GM18858 (cell line): ENCODE data around the gene NIPAL3.
"Not testable (repeated sequence)": the region's sequence is repeated elsewhere in the genome, so short reads cannot be mapped to it uniquely, and the experiment has no call there.

Experiments
- ATAC-seq: cut with Tn5 transposase; IDR thresholded peaks from one replicate; pipeline ENCODE4 v1.9.1; 2021; ENCODE audit not compliant: unreplicated experiment

NIPAL3 gene

DNA sequence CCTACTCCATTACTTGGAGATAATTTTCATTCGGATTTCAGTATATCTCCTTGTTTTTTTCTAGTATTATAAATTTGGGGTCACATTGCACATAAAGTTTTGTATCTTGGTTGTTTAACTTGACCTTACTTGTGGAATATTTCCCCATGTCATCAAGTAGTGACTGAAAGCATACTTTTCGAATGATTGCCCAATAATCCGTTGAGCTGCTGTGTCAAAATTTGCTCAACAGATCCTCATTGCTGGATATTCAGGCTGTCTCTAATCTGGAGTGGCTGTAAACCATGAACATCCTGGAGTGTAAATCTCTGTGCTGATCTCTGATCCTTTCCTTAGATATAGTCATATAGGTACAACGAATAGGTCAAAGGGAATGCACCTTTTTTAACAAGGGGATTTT, 4.9 kb downstream of the NIPAL3 start:
- no peak for ATAC-seq

DNA sequence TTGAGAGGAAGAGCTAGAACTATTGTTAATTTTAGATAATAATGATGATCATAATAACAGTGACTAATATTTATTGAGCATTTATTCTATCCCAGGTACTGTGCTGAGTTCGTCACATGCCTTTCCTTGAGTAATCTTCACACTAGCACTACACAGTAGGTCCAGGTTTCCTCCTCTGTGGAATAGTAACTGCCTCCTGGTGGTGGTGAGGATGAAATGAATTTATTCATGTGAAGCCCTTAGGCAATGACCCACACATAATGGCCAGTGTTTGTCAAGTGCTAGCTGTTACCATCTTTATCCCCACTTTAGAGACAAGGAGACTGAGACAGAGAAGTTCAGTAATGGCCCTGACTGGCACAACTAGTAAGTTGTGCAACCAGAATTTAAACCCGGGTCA, 5.9 kb downstream of the NIPAL3 start:
- ATAC-seq = no peak

DNA sequence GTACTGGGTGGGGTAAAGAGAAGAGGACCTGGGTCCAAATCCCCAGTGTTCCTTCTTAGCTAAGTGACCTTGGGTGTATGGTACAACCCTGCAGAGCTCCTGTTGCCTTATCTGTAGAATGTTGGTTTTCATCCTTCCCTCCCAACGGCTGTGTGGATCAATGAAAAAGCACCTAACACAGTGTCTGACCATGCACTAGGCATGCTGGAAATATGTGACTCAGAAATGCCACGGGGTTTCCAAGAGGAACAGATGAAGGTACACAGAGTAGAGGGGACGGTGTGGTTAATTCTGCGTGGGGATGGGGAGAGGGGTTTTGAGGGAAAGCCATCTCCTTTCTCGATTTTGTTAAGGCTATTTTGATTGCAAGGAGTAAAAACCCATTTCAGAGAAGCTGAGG, 8.6 kb downstream of the NIPAL3 start:
- no peak for ATAC-seq

DNA sequence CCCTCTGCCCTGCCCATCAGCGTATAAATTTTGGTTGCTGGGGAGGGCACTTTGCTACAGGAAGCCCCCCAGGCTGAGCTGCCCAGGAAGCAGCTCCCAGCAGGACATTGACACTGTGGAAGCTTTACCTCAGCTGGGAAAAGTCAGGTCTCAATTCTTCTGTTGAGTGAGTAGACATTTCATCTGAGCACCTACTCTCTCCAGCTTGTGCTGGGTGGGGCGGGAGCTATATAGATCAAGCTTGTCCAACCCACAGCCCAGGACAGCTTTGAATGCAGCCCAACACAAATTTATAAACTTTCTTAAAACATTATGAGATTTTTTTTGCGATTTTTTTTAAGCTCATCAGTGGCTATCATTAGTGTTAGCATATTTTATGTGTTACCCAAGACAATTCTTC, 9.4 kb downstream of the NIPAL3 start:
- no peak for ATAC-seq

DNA sequence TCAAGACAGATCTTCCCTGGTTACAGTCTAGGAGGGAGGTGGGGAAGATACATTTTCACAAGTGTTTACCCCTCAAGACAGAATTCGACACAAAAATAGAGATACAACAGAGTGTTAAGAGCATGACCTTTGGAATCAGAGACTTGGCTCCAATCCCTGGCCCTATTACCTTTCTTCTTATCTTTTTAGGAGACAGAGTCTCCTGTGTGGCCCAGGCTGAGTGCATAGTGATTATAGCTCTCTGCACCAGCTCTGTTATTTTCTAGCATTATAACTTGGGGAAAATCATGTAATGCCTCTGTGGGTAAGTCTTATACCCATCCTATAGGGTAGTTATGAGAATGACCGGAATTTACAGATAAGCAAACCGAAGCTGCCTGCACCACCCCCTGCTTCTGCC, 9.8 kb downstream of the NIPAL3 start:
- no peak for ATAC-seq

DNA sequence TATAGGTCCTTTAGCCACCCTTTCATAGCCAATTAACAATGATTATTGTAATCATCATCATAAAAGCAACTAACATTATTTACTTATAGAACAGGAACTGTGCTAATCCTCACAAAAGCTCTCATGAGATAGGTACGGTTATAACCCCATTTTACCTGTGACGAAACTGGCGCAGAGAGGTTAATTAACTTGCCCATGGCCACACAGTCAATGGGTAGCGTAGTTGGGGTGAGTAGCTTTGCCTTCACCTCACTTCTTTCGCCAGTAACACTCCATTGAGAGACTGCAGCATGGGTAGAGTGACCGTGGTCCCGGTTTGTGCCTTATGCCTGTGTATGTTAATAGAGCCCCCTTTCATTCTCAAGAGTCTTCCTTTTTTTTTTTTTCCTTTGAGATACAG, 10.3 kb downstream of the NIPAL3 start:
- ATAC-seq = no peak

DNA sequence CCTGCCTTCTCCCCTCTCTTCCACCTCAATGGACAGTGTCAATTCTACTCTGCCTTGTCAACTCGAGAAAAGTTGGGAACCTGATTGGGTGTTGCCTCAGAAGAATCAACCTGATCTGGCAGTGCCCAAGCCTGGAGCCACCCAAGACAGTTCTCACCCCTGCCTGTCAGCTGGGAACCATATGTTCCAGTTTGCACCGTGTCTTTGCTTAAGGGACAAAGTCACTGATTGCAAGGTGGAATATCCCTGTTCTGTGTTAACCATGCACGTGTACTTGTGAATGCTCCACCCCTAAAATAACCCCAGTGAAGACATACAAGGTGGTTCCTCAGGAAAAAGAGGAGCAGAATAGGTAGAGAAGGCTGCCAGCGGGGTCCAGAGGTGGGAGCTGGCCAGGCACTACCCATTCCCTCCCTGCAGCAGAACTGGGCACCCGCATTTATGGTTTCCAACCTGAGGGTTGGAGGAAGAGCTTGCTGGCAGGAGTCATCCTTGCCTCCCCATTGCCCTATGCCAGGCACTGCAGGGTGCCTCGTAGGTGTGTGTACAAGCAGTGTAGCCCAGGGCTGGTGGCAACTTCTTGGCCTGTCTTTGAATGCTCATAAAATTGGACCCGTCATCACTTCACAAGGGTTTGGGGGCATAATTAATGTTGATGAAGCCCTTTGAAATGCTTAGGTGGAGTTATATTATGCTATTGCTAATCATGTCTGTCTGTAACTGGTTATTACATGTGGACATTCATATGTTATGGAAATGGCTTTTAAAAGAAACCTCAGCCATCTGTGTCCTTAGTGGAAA, 11.3 kb downstream of the NIPAL3 start:
- no peak for ATAC-seq

DNA sequence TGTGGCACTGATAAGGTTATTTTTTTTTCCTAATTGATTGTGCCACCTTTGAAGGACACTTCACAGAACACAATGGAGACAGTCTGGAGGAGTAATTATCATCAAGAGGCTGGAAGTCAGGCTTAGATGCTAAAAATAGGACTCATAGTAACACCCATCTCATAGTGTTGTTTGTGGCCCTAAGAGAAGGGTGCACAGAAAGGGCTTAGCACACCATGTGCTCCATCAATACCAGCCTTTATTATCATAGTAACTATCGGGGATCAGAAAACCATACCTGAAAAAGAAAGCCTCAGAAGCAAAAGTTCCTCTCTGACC, 11.9 kb downstream of the NIPAL3 start:
- no peak for ATAC-seq

DNA sequence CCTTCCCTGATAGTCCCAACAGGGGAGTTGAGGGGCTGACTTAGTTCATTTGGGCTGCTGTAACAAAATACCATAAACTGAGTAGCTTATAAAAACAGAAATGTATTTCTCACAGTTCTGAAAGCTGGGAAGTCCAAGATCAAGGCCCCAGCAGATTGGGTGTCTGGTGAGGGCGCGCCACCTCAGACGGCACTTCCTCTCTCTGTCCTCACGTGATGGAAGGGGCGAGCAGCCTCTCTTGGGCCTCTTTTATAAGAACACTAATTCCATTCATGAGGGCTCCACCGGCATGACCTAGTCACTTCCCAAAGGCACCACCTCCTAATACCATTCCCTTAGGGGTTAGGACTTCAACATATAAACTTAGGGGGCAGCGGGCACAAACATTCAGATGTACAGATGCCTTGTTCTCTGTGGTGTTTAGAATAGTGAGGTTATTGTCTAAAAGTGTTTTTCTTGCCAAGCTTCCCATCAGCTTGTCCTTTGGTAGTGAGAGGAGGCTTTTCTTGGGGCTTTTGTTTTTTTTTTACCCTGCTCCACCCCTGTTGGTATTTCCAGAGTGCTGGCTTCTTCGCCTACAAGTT, 20.3 kb downstream of the NIPAL3 start:
- ATAC-seq = no peak

DNA sequence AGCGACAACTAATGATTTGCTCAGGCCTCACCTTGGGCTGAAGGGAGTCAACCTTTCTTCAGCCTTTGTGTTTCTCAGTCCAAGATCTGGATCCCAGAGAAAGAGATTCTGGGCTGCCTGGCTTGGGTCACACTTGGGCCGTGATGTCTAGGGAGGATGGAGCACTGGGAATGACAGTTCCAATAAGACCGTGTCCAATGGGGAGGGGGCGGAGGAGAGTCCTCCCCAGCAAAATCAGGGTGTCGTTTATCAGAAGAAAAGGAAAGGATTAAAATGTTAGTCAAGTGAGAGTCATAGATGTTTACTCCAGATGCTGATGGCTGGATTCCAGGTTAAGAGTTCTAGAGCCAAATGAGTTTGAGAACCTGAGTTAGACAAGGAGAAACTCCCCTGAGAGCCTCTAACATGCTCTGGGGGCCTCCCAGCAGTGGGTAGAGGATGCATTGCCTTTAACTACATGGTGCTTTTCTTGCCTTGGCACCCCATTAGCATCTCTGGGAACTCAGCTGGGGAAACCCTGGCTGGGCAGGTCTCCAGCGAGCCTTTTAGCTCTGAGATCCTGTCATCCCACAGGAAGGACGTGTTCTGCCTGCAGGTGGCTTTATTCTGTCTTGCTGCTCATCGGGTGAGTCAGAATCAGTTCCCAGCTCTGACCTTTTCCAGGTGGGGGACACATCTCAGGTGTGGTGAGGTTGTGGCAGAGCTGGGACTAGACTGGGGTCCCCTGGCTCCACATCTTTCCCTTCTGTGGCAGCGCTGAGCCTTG, 22.2 kb downstream of the NIPAL3 start:
- no peak for ATAC-seq

DNA sequence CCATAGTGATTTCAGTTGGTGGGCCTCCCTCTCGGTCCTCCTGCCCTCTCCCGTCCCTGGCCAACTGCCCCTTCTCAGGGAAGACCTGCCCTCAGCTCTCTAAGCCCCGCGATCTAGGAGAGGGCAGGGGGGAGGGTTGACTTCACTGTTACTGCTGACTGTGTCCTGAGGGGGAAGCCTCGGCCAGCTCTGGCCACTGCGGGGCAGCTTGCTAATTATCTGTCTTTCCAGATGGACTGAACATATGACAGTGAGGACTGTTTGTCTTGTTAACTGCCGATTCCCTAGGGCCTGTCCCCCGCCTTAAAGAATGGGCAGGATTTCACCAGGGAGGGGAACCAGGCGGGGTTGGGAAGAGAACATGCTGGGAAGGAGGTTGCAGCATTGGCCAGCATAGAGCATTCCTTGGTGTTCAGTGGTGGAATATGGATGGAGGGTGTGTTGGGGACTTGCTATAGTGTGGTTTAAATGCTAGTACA, 22.9 kb downstream of the NIPAL3 start:
- ATAC-seq = no peak

DNA sequence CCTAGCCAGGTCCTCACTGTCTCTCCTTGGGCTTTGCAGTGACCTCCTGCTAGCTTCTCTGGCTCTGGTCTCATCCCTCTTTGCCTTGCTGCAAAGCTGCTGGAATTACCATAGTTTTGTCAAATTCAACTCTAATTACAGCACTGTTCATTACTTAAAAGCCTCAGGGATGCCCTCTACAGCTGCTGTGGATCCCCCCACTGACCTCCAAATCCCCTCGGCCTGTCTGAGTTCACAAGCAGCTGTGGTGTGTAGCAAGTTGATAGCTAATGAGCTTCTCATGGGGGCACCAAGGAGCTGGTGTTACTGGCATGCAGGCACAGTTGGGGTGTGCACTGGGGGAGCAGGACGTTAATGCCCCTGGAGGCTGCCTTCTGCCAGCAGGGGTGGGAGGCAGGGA, 24.8 kb downstream of the NIPAL3 start:
- no peak for ATAC-seq

DNA sequence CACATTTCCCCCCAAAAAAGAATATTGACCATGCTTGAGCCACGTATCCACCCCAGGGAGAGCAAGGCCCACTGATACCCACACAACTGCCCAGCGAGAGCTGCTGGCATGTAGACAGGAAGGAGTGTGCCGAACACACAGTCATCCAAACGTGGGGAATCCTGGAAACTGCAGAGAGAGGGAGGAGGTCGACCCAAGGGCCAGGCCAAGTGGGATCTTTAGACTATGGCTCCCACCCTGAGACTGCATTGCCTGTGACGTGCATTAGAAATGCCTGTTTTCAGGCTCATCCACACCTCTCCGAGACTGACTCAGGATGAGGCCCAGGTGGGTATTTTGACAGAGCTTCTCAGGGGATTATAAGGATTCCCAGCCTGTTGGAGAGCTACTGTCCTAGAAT, 25.9 kb downstream of the NIPAL3 start:
- no peak for ATAC-seq

DNA sequence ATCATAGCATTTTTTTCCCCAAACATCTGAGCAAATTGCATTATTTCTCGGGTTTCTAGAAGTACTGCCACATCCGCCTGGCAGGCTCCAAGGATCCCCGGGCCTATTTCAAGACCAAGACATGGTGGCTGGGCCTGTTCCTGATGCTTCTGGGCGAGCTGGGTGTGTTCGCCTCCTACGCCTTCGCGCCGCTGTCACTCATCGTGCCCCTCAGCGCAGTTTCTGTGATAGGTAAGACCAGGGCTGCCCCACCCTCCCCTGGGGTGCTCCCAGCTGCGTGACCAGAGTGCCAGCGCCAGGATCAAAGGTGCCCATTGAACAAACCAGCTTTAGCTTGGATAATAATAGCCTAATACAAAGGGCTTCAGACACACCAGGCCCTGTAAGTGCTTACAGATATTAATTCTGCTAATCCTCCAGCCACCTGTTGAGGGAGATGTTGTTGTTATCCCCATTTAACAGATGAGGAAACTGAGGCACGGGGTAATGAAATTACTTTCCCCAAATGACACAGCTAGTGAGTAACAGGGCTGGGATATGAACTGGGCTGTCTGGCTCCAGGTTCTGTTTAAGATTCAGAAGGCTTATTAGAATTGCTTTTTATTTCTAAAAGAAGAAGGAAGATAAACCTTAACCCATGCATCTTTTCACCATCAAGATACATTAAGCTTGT, 26.5 kb downstream of the NIPAL3 start:
- no peak for ATAC-seq

DNA sequence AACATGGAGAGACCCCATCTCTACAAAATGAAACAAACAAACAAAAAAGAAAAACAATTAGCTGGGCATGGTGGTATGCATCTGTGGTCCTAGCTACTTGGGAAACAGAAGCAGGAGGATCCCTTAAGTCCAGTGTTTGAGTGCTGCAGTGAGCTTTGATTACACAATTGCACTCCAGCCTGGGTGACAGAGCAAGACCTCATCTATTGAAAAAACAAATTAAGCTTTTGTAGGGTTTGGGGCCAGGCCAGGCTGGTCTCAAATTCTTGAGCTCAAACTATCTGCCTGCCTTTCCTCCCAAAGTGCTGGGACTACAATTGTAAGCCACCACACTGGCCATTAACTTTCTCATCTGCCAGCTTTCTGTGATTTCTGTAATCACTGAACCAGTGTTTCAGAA, 27.2 kb downstream of the NIPAL3 start:
- no peak for ATAC-seq

DNA sequence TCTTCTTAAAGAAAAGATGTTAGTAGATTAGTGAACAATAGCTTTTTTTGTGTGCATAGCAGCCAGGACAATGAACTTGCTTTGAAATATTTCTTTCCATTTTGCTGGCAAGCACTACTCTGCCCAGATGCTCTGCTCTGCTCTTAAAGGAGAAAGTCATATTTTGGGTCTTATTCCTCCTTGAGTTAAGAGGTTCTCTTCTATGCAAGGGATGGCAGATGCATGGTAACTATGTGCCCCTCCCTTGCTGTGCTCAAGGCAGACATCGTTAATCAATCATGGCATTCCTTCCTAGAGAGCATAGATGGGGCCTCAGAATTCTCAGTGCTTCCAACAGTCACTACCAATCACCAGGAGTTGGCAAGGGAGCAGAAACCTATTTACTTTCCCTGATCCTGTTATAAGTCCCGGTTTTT, 27.6 kb downstream of the NIPAL3 start:
- ATAC-seq = no peak

DNA sequence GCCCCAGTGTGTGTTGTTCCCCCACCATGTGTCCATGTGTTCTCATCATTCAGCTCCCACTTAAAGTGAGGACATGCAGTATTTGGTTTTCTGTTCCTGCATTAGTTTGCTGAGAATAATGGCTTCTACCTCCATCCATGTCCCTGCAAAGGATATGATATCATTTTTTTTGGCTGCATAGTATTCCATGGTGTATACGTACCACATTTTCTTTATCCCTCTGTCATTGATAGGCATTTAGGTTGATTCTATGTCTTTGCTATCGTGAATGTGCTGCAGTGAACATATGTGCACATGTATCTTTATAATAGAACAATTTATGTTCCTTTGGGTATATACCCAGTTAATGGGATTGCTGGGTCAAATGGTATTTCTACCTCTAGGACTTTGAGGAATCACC, 30.8 kb downstream of the NIPAL3 start:
- not testable (repeated sequence) for ATAC-seq

DNA sequence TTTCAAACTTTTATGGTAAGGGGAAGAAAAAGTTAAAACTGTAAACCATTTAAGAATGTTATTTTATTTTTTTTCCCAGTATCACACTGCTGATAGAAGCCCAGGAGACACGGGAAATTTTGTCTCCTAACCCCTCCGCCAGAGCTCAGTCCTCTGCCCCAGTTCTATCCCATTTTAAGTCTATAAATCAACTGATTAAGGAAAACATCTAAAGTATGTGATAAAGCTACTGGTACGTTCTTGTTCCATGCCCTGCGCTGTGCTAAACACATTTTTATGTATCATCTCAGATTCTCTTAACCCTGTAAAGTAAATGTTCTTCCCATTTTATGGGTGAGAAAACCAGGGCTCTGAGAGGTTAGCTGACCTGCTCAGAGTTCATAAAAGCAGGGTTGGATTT, 34.7 kb downstream of the NIPAL3 start:
- ATAC-seq = no peak

DNA sequence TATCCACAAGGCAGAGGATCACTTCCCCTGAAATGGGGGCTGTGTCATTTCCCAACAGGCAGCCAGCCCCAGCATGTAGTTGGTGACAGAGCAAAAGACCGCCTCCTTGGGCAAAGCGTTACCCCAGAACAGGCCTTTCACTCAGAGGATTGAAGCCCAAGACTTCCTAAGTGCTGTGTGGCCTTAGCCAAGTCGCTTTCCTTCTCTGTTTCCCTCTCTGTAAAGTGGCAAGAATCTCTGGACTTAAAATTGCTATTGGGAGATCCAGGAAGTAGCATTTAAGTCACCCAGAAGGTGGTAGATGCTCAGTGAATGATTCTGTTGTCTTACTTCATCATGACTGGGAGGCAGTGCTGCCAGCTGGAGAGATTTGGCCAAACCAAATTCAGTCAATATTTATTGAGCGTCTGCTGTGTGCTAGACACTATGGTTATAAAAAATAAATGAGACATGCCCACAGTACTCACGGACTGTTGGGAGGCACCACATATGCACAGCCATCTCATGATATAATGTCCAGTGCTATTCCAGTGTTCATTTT, 35.3 kb downstream of the NIPAL3 start:
- no peak for ATAC-seq

DNA sequence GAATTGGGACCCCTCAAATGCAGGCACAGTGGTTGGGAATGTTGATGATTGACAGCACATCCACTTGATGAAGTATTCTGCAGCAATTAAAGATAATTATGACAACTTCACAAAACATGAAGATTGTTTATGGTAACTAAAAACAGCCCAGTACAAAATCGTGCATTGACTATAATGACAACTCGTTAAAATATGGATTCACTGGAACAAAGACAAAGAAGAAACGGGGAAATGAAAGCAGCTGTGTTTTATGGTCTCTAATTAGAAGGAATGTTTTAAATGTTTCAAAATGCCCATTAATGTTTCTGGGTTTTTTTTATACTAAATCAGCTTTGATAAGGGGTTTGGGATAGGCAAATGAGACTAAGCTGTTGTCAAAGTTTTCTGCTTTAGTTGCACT, 36.1 kb downstream of the NIPAL3 start:
- ATAC-seq = no peak

DNA sequence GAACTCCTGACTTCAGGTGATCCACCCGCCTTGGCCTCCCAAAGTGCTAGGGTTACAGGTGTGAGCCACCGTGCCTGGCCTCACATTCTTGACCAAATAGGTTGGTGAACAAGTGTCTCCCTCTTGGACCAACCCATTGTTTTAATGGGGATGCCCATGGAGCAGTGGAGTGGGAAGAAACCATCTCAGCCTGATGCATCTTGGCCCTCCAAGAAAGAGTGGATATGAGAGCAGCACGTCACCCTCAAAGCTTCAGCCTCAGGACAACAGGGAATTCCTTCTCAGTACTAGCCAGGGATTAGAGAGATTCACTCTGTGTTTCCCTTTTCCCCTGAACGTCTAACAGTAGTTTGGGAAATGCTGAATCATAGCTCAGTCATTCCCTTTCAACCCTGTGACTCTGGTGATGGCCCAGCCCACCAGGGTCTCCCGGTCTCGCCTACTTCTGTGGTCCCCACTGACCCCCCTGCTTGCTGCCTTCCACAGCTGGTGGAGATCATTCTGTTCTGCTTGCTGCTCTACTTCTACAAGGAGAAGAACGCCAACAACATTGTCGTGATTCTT, 37.4 kb downstream of the NIPAL3 start:
- ATAC-seq = no peak
